Liver (tissue), 9 donors: ENCODE data around the gene AQP6. TPM values are rescaled to one million over a fixed set of nuclear protein-coding genes. Genes with fewer than 3 reads are reported as not detected.

Experiments
- DNase-seq: peaks from one replicate; pipeline ENCODE4 v3.0.0-alpha.2; 2017; ENCODE audit warnings: low spot score
- H3K27ac ChIP-seq, 2 donors: one replicate each; pipeline ENCODE4 v1.7.0; 2013; ENCODE audit warnings: inconsistent platforms in 2 of 2, low read length in 2 of 2, control low read depth in 1 of 2, low read depth in 1 of 2, mild to moderate bottlenecking in 1 of 2
- H3K27me3 ChIP-seq, 4 donors: one replicate each; pipeline versions ENCODE4 v1.6.1 to v1.7.0; 2013; ENCODE audit warnings: low read length in 3 of 4, inconsistent platforms in 1 of 4, mild to moderate bottlenecking in 1 of 4, moderate library complexity in 1 of 4; ENCODE audit not compliant: control insufficient read depth in 4 of 4, insufficient read depth in 4 of 4
- H3K36me3 ChIP-seq, 4 donors: one replicate each; pipeline versions ENCODE4 v1.6.1 to v1.7.0; 2013; ENCODE audit warnings: low read length in 3 of 4, mild to moderate bottlenecking in 3 of 4, low read depth in 1 of 4, moderate library complexity in 1 of 4; ENCODE audit not compliant: control insufficient read depth in 4 of 4, insufficient read depth in 3 of 4
- H3K4me1 ChIP-seq, 4 donors: one replicate each; pipeline versions ENCODE4 v1.6.1 to v1.7.0; 2013; ENCODE audit warnings: low read length in 3 of 4, mild to moderate bottlenecking in 3 of 4, moderate library complexity in 1 of 4; ENCODE audit not compliant: control insufficient read depth in 4 of 4, insufficient read depth in 4 of 4
- H3K4me3 ChIP-seq, 3 donors: one replicate each; pipeline versions ENCODE4 v1.6.1 to v1.7.0; 2013; ENCODE audit warnings: low read length in 3 of 3, control low read depth in 1 of 3, low read depth in 1 of 3, mild to moderate bottlenecking in 1 of 3
- H3K9ac ChIP-seq, 2 donors: one replicate each; pipeline ENCODE4 v1.7.0; 2013; ENCODE audit warnings: low read length in 2 of 2, mild to moderate bottlenecking in 2 of 2, moderate library complexity in 2 of 2, control low read depth in 1 of 2, low read depth in 1 of 2
- H3K9me3 ChIP-seq, 4 donors: one replicate each; pipeline versions ENCODE4 v1.6.1 to v1.7.0; 2013; ENCODE audit warnings: low read length in 3 of 4; ENCODE audit not compliant: control insufficient read depth in 4 of 4
- FOXA1 ChIP-seq: IDR thresholded peaks from 2 replicates; pipeline ENCODE4 v1.6.1; 2016; ENCODE audit warnings: antibody characterized with exemption
- FOXA2 ChIP-seq: IDR thresholded peaks from 2 replicates; pipeline ENCODE4 v1.6.1; 2016; ENCODE audit warnings: antibody characterized with exemption
- HNF4A ChIP-seq, 2 donors: conservative IDR thresholded peaks; 2 replicates each; pipeline ENCODE4 v1.6.1; 2016; ENCODE audit warnings: antibody characterized with exemption in 2 of 2, mild to moderate bottlenecking in 2 of 2
- HNF4G ChIP-seq: IDR thresholded peaks from 2 replicates; pipeline ENCODE4 v1.6.1; 2016; ENCODE audit warnings: antibody characterized with exemption
- JUND ChIP-seq, 2 donors: IDR thresholded peaks; 2 replicates each; pipeline ENCODE4 v1.6.1; 2016; ENCODE audit warnings: antibody characterized with exemption in 2 of 2
- NR2F2 ChIP-seq: IDR thresholded peaks from 2 replicates; pipeline ENCODE4 v1.6.1; 2016; ENCODE audit warnings: antibody characterized with exemption
- RAD21 ChIP-seq, 2 donors: IDR thresholded peaks; 2 replicates each; pipeline ENCODE4 v1.6.1; 2016; ENCODE audit warnings: antibody characterized with exemption in 2 of 2, mild to moderate bottlenecking in 2 of 2
- REST ChIP-seq: IDR thresholded peaks from 2 replicates; pipeline ENCODE4 v1.6.1; 2016; ENCODE audit warnings: antibody characterized with exemption, mild to moderate bottlenecking
- RXRA ChIP-seq, 2 donors: IDR thresholded peaks; 2 replicates each; pipeline ENCODE4 v1.6.1; 2017 to 2018; ENCODE audit warnings: antibody characterized with exemption in 2 of 2, mild to moderate bottlenecking in 1 of 2
- SP1 ChIP-seq: IDR thresholded peaks from 2 replicates; pipeline ENCODE4 v1.6.1; 2018; ENCODE audit warnings: antibody characterized with exemption, mild to moderate bottlenecking
- TAF1 ChIP-seq: conservative IDR thresholded peaks from 2 replicates; pipeline ENCODE4 v1.6.1; 2016; ENCODE audit warnings: antibody characterized with exemption, mild to moderate bottlenecking
- YY1 ChIP-seq: IDR thresholded peaks from 2 replicates; pipeline ENCODE4 v1.6.1; 2016; ENCODE audit warnings: antibody characterized with exemption, mild to moderate bottlenecking
- ZBTB33 ChIP-seq: IDR thresholded peaks from 2 replicates; pipeline ENCODE4 v1.6.1; 2016; ENCODE audit warnings: antibody characterized with exemption
- WGBS: extraction: QIAGEN DNeasy Blood & Tissue Kit; methylation state at CpG from one replicate; pipeline ENCODE4 v1.1.7; 2013; 5-methylcytosine and 5-hydroxymethylcytosine counted together
- polyA plus RNA-seq, 2 donors: library from polyadenylated mRNA; stranded (reverse) in 1 of 2; unstranded in 1 of 2; fragments of 200-250 nt in 1 of 2; fragments of >200 nt in 1 of 2; fragmentation: Nextera tagmentation in 1 of 2; extraction: Ambion mirVana in 1 of 2; gene quantifications; one replicate each; pipeline versions ENCODE4 v1.2.1 to v1.2.3, GENCODE V29; 2013 to 2015
- total RNA-seq, 2 donors: library from RNA; depleted of rRNA; stranded (reverse); fragments of >200 nt; gene quantifications; one replicate each; pipeline ENCODE4 v1.2.3, GENCODE V29; 2014
- TF ChIP-seq, protein P1 (sequence below): fragments of 150-350 bp; IDR thresholded peaks from 2 replicates; pipeline ENCODE4 v1.5.1; 2017; ENCODE audit warnings: improper control_type of control experiment, low read depth, low read length; ENCODE audit not compliant: missing input control
- donor health status: healthy.
- donor health status: healthy.
- donor health status: healthy.
- donor health status: healthy.
- donor health status: healthy.

The AQP6 gene, protein sequence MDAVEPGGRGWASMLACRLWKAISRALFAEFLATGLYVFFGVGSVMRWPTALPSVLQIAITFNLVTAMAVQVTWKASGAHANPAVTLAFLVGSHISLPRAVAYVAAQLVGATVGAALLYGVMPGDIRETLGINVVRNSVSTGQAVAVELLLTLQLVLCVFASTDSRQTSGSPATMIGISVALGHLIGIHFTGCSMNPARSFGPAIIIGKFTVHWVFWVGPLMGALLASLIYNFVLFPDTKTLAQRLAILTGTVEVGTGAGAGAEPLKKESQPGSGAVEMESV
- total RNA-seq (not detected), polyA plus RNA-seq (under 1 TPM; 0.05 to 0.11 TPM)

DNA sequence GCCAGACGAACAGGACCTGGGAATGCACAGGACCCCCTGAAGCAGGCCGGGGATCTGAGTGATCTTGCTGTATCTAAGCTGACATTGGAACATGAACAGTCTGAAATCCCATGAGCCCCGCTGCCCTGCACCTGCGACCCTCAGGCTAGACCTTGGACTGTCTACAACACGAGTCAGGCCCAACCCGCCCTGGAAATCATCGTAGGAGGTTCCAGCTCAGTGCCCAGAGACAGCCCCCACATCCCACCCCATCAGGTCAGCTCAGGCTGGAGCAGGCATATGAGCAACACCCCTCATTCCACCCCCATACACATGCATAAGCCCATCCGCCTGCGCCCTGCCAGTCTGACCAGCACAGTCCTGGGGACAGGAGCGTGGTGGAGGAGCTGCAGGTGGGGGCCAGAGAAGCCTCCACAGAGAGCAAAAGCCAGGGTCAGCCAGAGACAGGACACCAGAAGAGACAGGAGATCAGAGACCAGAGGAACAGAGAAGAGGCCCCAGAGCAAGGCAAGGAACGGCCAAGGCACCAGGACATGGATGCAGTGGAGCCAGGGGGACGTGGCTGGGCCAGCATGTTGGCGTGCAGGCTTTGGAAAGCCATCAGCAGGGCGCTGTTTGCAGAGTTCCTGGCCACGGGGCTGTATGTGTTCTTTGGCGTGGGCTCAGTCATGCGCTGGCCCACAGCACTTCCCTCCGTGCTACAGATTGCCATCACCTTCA lies at the start of gene AQP6:
Gene AQP6, plus strand, starts transcription at position 307 of the 720 bp plus-strand sequence. Its CDS starts 227 bp downstream, at position 534.
- no peak for DNase-seq
- 76% methylated on average over 18 of the region's 18 CpGs for WGBS
- TF ChIP-seq SP1 (no peak), REST (no peak), JUND (IDR thresholded peaks at IDR 0.05) (no peak), ZBTB33 (no peak), FOXA2 (no peak), HNF4G (no peak), RXRA (IDR thresholded peaks at IDR 0.05) (no peak), RAD21 (IDR thresholded peaks at IDR 0.05) (no peak), NR2F2 (no peak), HNF4A (conservative IDR thresholded peaks at IDR 0.05) (no peak), YY1 (no peak), FOXA1 (no peak), TAF1 (no peak)
- TF ChIP-seq, protein P1, sequence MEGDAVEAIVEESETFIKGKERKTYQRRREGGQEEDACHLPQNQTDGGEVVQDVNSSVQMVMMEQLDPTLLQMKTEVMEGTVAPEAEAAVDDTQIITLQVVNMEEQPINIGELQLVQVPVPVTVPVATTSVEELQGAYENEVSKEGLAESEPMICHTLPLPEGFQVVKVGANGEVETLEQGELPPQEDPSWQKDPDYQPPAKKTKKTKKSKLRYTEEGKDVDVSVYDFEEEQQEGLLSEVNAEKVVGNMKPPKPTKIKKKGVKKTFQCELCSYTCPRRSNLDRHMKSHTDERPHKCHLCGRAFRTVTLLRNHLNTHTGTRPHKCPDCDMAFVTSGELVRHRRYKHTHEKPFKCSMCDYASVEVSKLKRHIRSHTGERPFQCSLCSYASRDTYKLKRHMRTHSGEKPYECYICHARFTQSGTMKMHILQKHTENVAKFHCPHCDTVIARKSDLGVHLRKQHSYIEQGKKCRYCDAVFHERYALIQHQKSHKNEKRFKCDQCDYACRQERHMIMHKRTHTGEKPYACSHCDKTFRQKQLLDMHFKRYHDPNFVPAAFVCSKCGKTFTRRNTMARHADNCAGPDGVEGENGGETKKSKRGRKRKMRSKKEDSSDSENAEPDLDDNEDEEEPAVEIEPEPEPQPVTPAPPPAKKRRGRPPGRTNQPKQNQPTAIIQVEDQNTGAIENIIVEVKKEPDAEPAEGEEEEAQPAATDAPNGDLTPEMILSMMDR = no peak
- no peaks in the 10 kb centered on the region for H3K27me3 ChIP-seq
- H3K9me3 ChIP-seq = no peaks in the 10 kb centered on the region
- H3K9ac ChIP-seq = no peak within 1 kb of the TSS
- no peak within 1 kb of the TSS for H3K27ac ChIP-seq
- H3K4me3 ChIP-seq = no peak within 1 kb of the TSS
- H3K36me3 ChIP-seq = no peaks in the 10 kb centered on the region
- H3K4me1 ChIP-seq = peaks cover 4 to 30% (median 15%) of the 10 kb centered on the region in 4 donors
